Osteoblast (primary cell): ENCODE results near the gene ACOT11. TPM values are rescaled to one million over a fixed set of nuclear protein-coding genes. Genes with fewer than 3 reads are reported as not detected.

ENCODE experiments used
- DNase-seq: peaks from one replicate; pipeline ENCODE4 v3.0.0; 2011; ENCODE audit warnings: low spot score, mixed read lengths; ENCODE audit not compliant: insufficient read length; ENCODE audit errors: missing footprints
- H2AFZ ChIP-seq: 2 replicates; pipeline ENCODE4 v1.6.0; 2011; ENCODE audit warnings: mild to moderate bottlenecking, low read length
- H3K27ac ChIP-seq: 2 replicates; pipeline ENCODE4 v1.5.1; 2011; ENCODE audit warnings: mild to moderate bottlenecking, low read depth, low read length, moderate library complexity
- H3K27me3 ChIP-seq: 2 replicates; pipeline ENCODE4 v1.6.0; 2012; ENCODE audit warnings: mild to moderate bottlenecking, control low read depth, inconsistent platforms, low read length, moderate library complexity; ENCODE audit not compliant: insufficient read depth
- H3K36me3 ChIP-seq: 2 replicates; pipeline ENCODE4 v1.5.1; 2011; ENCODE audit warnings: mild to moderate bottlenecking, low read length, control low read depth, moderate library complexity; ENCODE audit not compliant: insufficient read depth
- H3K4me1 ChIP-seq: 2 replicates; pipeline ENCODE4 v1.5.1; 2011; ENCODE audit warnings: mild to moderate bottlenecking, low read length, control low read depth, moderate library complexity; ENCODE audit not compliant: insufficient read depth
- H3K4me2 ChIP-seq: 2 replicates; pipeline ENCODE4 v1.6.0; 2011; ENCODE audit warnings: mild to moderate bottlenecking, low read length; ENCODE audit not compliant: insufficient read depth
- H3K4me3 ChIP-seq: fragments of 200-600 bp; sonication (generic); 3 replicates; pipeline ENCODE4 v1.5.1; 2012; ENCODE audit warnings: mild to moderate bottlenecking, low read length, inconsistent platforms; ENCODE audit not compliant: insufficient read depth
- H3K79me2 ChIP-seq: 2 replicates; pipeline ENCODE4 v1.6.0; 2012; ENCODE audit warnings: mild to moderate bottlenecking, low read length, control low read depth, inconsistent platforms; ENCODE audit not compliant: insufficient read depth
- H3K9me3 ChIP-seq: 2 replicates; pipeline ENCODE4 v1.5.1; 2011; ENCODE audit warnings: low read depth, low read length, control low read depth
- H4K20me1 ChIP-seq: 2 replicates; pipeline ENCODE4 v1.6.0; 2012; ENCODE audit warnings: mild to moderate bottlenecking, low read length, control low read depth; ENCODE audit not compliant: insufficient read depth
- total RNA-seq: library from RNA; depleted of rRNA; stranded (reverse); fragments of >200 nt; gene quantifications from 2 replicates; pipeline ENCODE4 v1.2.3, GENCODE V29; 2012
- TF ChIP-seq, protein P1 (sequence below): IDR thresholded peaks from 2 replicates; pipeline ENCODE4 v1.5.1; 2011; ENCODE audit warnings: mild to moderate bottlenecking, low read depth, low read length, moderate library complexity; ENCODE audit errors: extremely low read depth

Gene ACOT11
- total RNA-seq, 1 donor = 2.9 TPM

DNA sequence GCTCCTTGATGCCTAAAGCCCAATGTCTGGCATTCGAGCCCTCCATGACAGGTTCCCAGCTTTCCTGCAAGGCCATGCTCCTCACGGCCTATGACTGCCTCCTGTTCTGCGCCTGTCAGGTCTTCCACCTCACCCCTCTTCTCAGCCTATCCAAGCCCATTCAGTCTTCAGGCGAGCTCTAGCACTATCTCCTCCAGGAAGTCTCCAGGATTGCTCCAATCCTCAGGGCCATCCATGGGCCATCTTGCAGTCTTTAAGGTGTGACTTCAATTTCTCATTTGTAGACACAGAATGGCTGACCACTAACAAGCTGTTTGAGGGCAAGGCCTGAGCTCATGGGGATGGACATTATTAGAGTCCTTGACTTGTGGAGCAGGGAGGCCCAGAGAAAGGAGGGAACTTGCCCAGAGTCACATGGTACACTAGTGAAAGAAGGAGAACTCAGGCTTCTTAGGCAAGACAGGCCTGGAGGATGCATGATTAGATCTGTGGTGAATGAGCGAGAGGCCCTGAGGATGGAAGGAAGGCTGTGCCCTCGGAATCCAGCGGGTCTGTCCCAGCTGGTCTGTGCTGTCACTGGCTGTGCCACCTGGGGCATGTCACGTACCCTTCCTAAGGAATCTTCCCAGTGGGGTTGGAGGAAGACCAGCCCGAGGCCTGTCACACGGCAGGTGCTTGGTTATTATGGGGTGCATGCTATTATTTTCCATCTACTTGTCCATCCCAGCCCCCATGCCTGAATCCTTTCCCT, 1.2 kb upstream of the ACOT11 start:
- TF ChIP-seq, protein P1, sequence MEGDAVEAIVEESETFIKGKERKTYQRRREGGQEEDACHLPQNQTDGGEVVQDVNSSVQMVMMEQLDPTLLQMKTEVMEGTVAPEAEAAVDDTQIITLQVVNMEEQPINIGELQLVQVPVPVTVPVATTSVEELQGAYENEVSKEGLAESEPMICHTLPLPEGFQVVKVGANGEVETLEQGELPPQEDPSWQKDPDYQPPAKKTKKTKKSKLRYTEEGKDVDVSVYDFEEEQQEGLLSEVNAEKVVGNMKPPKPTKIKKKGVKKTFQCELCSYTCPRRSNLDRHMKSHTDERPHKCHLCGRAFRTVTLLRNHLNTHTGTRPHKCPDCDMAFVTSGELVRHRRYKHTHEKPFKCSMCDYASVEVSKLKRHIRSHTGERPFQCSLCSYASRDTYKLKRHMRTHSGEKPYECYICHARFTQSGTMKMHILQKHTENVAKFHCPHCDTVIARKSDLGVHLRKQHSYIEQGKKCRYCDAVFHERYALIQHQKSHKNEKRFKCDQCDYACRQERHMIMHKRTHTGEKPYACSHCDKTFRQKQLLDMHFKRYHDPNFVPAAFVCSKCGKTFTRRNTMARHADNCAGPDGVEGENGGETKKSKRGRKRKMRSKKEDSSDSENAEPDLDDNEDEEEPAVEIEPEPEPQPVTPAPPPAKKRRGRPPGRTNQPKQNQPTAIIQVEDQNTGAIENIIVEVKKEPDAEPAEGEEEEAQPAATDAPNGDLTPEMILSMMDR = no peak
- Histone ChIP-seq H3K79me2 (no peaks in the 10 kb centered on the region), H2AFZ (no peak overlapping the region), H3K4me2 (no peak overlapping the region), H4K20me1 (no peaks in the 10 kb centered on the region), H3K36me3 (no peaks in the 10 kb centered on the region), H3K27ac (no peak overlapping the region), H3K9me3 (no peaks in the 10 kb centered on the region), H3K4me1 (peaks cover 31% of the 10 kb centered on the region), H3K27me3 (no peaks in the 10 kb centered on the region), H3K4me3 (no peak overlapping the region)
- DNase-seq = peak; percentile 80

DNA sequence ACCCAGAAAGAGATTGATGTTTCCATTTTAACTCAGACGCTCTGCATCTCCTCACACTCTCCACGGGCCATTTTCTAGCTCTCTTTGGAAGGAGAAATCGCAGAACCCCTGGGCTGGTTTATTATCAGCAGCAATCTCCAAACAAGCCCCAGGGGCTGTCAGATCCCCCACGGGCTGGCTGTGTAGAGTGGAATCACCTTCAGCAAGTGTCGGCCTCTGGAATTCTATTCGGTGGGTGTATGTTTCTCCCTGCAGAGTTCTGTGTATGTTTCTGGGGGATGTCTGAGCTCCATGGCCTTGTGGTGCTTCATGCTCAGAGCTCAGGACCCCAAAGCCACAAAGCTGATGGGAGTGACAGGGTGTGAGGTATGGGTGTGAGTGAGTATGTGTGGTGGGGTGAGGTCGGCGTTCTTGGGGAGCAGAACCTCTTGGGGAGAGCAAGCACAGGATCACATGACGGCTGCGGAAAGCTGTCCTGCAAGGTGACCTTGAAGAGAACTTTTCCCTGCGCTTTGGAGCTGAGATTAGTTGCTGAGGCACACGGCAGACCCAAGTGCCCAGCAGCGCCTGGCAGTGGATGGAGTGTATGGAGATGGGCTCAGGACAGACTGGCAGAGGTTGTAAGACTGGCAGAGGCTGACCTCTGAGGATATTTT, 489 bp downstream of the ACOT11 start:
- peak; percentile 65 for DNase-seq
- Histone ChIP-seq H3K4me3 (peak overlapping the region; percentile 42), H3K79me2 (no peaks in the 10 kb centered on the region), H2AFZ (peak overlapping the region; percentile 95), H3K36me3 (no peaks in the 10 kb centered on the region), H3K9me3 (no peaks in the 10 kb centered on the region), H3K27ac (no peak overlapping the region), H3K4me1 (peaks cover 18% of the 10 kb centered on the region), H3K4me2 (peak overlapping the region; percentile 48), H3K27me3 (no peaks in the 10 kb centered on the region), H4K20me1 (no peaks in the 10 kb centered on the region)
- TF ChIP-seq, protein P1 = no peak

DNA sequence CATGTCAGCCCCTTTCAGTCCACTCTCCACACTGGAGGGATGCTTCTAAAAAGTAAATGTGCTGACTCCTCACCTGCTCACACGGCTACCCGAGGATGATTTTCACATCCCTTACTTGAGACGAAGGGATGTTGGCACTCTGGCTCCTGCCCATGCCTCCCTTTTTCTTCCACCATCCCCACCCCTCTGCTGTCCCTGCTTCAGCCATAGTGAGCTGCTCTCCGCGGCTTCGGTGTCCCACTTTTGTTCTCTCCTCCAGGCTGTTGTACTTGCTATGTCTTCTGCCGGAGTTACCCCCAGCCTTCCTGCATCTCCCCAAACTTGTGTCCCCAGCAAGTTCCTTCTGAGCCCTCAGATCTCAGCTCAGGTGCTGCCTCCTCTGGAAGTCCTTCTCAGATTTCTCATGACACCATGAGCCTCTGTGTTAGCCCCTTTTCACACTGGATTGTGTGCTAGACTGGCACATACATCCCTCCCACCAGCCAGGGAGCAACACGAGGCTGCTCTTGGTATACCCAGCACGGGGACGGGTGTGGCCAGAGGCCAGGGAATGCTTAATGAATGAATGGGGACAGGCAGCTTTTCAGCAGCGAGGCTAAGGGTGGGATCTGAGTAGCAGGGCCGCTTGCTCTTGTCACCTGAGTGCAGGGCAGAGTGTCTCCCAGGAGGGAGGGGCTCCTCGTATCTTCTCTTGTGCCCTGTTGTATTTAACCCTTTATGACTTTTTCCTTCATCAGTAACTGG, 1.3 kb downstream of the ACOT11 start:
- H3K4me1 ChIP-seq = peaks cover 10% of the 10 kb centered on the region
- TF ChIP-seq, protein P1 = no peak
- no peaks in the 10 kb centered on the region for H3K9me3 ChIP-seq
- no peaks in the 10 kb centered on the region for H3K36me3 ChIP-seq
- H4K20me1 ChIP-seq = no peaks in the 10 kb centered on the region
- H3K4me2 ChIP-seq = no peak overlapping the region
- no peak overlapping the region for H3K27ac ChIP-seq
- DNase-seq = peak; percentile 54
- H3K27me3 ChIP-seq = no peaks in the 10 kb centered on the region
- no peak overlapping the region for H2AFZ ChIP-seq
- H3K79me2 ChIP-seq = no peaks in the 10 kb centered on the region
- no peak overlapping the region for H3K4me3 ChIP-seq

DNA sequence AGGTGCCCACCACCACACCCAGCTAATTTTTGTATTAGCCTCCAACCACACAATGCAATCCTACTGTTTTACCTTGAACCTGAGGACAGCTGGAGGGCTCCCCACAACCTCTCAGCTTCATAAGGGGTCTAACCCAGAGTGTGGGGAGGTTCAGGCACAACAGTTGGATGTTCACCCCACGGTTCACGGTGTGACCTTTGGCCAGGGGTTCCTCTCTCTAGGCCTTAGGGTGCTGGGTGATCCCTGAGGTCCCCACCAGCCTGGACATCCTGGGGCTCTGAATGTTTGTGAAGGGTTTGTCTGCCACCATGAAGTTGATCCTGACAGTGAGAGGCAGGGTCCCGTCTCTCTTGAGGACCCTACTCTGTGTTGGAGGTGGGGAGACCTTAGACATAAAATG, 3.9 kb downstream of the ACOT11 start:
- no peak overlapping the region for H3K4me3 ChIP-seq
- H3K36me3 ChIP-seq = no peaks in the 10 kb centered on the region
- peak; percentile 13 for DNase-seq
- no peaks in the 10 kb centered on the region for H4K20me1 ChIP-seq
- H3K79me2 ChIP-seq = no peaks in the 10 kb centered on the region
- no peaks in the 10 kb centered on the region for H3K27me3 ChIP-seq
- TF ChIP-seq, protein P1 = no peak
- no peak overlapping the region for H3K27ac ChIP-seq
- peaks cover 9% of the 10 kb centered on the region for H3K4me1 ChIP-seq
- no peak overlapping the region for H2AFZ ChIP-seq
- no peaks in the 10 kb centered on the region for H3K9me3 ChIP-seq
- H3K4me2 ChIP-seq = no peak overlapping the region
